ENCODE results near the gene PLAGL2. TPM values are rescaled to one million over a fixed set of nuclear protein-coding genes. Genes with fewer than 3 reads are reported as not detected.

PLAGL2 gene
- total and polyA plus RNA-seq, 4 donors = 4.6 to 15.8 (median 12.9) TPM

GRCh38 chr20:32150291-32150848 lies 57.2 kb downstream of the PLAGL2 start:
- WGBS, 2 donors = 85 to 94% methylated on average over 10 of the region's 10 CpGs
- Histone ChIP-seq H3K4me1 (ENCODE audit: control insufficient read depth in 5 of 5, insufficient read depth in 5 of 5, low read length in 5 of 5) (peaks cover 0 to 1% (median 0%) of the 10 kb centered on the region in 5 donors), H3K36me3 (ENCODE audit: control insufficient read depth in 4 of 4, insufficient read depth in 4 of 4, low read length in 4 of 4) (peaks cover 5 to 45% (median 34%) of the 10 kb centered on the region in 4 donors), H3K9ac (ENCODE audit: insufficient read depth in 1 of 2, low read length in 2 of 2) (no peak overlapping the region), H3K4me3 (no peak overlapping the region), H3K9me3 (ENCODE audit: control insufficient read depth in 4 of 4, insufficient read depth in 3 of 4, low read length in 3 of 4) (peaks cover 0 to 2% (median 0%) of the 10 kb centered on the region in 4 donors), H3K27me3 (ENCODE audit: control insufficient read depth in 3 of 3, insufficient read depth in 3 of 3, low read length in 2 of 3) (no peaks in the 10 kb centered on the region), H3K27ac (ENCODE audit: low read depth in 1 of 2, low read length in 1 of 2) (no peak overlapping the region)
- TF ChIP-seq, protein P1, sequence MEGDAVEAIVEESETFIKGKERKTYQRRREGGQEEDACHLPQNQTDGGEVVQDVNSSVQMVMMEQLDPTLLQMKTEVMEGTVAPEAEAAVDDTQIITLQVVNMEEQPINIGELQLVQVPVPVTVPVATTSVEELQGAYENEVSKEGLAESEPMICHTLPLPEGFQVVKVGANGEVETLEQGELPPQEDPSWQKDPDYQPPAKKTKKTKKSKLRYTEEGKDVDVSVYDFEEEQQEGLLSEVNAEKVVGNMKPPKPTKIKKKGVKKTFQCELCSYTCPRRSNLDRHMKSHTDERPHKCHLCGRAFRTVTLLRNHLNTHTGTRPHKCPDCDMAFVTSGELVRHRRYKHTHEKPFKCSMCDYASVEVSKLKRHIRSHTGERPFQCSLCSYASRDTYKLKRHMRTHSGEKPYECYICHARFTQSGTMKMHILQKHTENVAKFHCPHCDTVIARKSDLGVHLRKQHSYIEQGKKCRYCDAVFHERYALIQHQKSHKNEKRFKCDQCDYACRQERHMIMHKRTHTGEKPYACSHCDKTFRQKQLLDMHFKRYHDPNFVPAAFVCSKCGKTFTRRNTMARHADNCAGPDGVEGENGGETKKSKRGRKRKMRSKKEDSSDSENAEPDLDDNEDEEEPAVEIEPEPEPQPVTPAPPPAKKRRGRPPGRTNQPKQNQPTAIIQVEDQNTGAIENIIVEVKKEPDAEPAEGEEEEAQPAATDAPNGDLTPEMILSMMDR (IDR thresholded peaks at IDR 0.05; ENCODE audit: control extremely low read depth, extremely low read depth) = no peak
- ATAC-seq (ENCODE audit: insufficient read depth, low FRiP score) (no peak), DNase-seq (no peak)

DNA sequence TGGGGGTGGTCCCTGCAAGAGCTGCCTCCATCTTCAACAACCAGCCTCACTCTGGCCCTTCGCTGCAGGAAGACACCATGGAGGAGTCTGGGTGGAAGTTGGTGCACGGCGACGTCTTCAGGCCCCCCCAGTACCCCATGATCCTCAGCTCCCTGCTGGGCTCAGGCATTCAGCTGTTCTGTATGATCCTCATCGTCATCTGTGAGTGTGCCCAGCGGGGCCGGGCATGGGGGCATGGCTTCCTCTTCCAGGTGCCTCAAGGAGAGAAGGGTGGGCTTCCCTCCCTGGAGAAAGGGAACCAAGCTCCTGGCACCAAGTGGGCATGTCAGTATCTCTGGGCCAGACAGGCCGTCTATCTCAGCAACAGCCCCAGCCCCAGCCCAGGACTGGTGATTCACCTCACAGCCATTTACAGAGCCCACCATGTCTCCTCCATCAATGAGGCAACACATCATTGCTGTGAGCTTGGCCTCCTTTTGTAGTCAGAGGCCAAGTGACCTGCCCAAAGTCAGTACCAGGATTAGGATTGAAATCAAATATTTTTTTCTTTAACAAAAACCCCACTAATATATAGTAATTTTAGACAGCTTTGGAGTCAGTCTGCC lies 57.9 kb downstream of the PLAGL2 start:
- H3K9ac ChIP-seq (ENCODE audit: insufficient read depth in 1 of 2, low read length in 2 of 2) = no peak overlapping the region
- no peak overlapping the region for H3K4me3 ChIP-seq
- H3K36me3 ChIP-seq (ENCODE audit: control insufficient read depth in 4 of 4, insufficient read depth in 4 of 4, low read length in 4 of 4) = peaks cover 8 to 51% (median 35%) of the 10 kb centered on the region in 4 donors
- TF ChIP-seq, protein P1 (IDR thresholded peaks at IDR 0.05; ENCODE audit: control extremely low read depth, extremely low read depth) = no peak
- H3K9me3 ChIP-seq (ENCODE audit: control insufficient read depth in 4 of 4, insufficient read depth in 3 of 4, low read length in 3 of 4) = peaks cover 0 to 2% (median 0%) of the 10 kb centered on the region in 4 donors
- no peak overlapping the region for H3K27ac ChIP-seq (ENCODE audit: low read depth in 1 of 2, low read length in 1 of 2)
- H3K27me3 ChIP-seq (ENCODE audit: control insufficient read depth in 3 of 3, insufficient read depth in 3 of 3, low read length in 2 of 3) = no peaks in the 10 kb centered on the region
- WGBS, 2 donors = 87 to 90% methylated on average over 8 of the region's 8 CpGs
- ATAC-seq (ENCODE audit: insufficient read depth, low FRiP score) (no peak), DNase-seq (no peak)
- peaks cover 0 to 1% (median 0%) of the 10 kb centered on the region in 5 donors for H3K4me1 ChIP-seq (ENCODE audit: control insufficient read depth in 5 of 5, insufficient read depth in 5 of 5, low read length in 5 of 5)

- Histone ChIP-seq H3K4me1 (ENCODE audit: control insufficient read depth in 5 of 5, insufficient read depth in 5 of 5, low read length in 5 of 5) (no peaks in the 10 kb centered on the region), H3K27me3 (ENCODE audit: control insufficient read depth in 3 of 3, insufficient read depth in 3 of 3, low read length in 2 of 3) (no peaks in the 10 kb centered on the region), H3K36me3 (ENCODE audit: control insufficient read depth in 4 of 4, insufficient read depth in 4 of 4, low read length in 4 of 4) (peaks cover 34 to 61% (median 46%) of the 10 kb centered on the region in 4 donors), H3K4me3 (no peak overlapping the region), H3K9me3 (ENCODE audit: control insufficient read depth in 4 of 4, insufficient read depth in 3 of 4, low read length in 3 of 4) (no peaks in the 10 kb centered on the region), H3K27ac (ENCODE audit: low read depth in 1 of 2, low read length in 1 of 2) (no peak overlapping the region), H3K9ac (ENCODE audit: insufficient read depth in 1 of 2, low read length in 2 of 2) (no peak overlapping the region)
- ATAC-seq (ENCODE audit: insufficient read depth, low FRiP score) (no peak), DNase-seq (no peak)
- WGBS, 2 donors = 95 to 96% methylated on average over 8 of the region's 8 CpGs
- TF ChIP-seq, protein P1 (IDR thresholded peaks at IDR 0.05; ENCODE audit: control extremely low read depth, extremely low read depth) = no peak
Measured at GRCh38 chr20:32144898-32145662, 62.5 kb downstream of the PLAGL2 start.
